ENCODE measurements around the gene NDUFA8.

DNA sequence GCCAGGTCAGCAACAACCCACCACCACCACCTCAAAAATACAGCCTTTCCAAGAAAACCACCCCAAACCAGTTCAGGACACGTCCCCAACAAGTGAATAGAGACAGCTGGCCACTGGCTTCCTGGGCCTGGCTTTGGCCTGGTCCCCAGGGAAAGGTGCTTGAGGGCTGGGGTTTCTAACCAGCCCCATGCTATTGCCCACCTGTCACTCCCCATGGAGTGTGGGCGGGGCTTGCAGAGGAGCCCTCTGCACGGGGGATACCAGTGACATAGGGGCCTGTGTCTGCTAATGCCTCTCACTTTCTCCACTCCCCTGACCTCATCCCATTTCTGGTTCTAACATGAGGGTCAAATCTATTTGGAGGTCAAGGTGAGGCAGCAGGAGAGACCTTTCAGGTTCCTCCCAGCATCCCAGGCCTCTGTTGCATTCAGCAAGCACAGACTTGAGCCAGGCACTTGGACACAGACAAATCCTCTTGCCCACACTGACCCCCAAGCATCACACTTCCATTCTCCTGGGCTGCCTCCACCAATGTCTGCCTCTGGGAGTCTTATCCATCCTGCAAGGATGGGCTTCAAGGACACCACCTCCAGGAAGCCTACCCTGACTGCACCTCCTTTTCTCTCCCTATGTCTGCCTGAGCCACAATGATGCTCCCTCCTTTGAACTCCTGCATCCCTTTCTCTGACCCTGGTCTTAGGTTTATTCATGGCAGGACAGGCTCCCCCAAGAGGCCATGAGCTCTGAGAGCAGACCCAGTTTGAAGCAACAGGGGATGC, 50.4 kb downstream of the NDUFA8 start:
- TF ChIP-seq, protein P1, sequence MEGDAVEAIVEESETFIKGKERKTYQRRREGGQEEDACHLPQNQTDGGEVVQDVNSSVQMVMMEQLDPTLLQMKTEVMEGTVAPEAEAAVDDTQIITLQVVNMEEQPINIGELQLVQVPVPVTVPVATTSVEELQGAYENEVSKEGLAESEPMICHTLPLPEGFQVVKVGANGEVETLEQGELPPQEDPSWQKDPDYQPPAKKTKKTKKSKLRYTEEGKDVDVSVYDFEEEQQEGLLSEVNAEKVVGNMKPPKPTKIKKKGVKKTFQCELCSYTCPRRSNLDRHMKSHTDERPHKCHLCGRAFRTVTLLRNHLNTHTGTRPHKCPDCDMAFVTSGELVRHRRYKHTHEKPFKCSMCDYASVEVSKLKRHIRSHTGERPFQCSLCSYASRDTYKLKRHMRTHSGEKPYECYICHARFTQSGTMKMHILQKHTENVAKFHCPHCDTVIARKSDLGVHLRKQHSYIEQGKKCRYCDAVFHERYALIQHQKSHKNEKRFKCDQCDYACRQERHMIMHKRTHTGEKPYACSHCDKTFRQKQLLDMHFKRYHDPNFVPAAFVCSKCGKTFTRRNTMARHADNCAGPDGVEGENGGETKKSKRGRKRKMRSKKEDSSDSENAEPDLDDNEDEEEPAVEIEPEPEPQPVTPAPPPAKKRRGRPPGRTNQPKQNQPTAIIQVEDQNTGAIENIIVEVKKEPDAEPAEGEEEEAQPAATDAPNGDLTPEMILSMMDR (IDR thresholded peaks at IDR 0.05), result no peak
- TF ChIP-seq POLR2A (IDR thresholded peaks at IDR 0.05; ENCODE audit: low read depth) (no peak), EP300 (IDR thresholded peaks at IDR 0.05) (no peak)

All from esophagus muscularis mucosa (tissue), 4 donors.